Fibroblast of lung (primary cell): ENCODE measurements around the gene HYAL1.

ENCODE experiments used
- CTCF ChIP-seq, 2 donors: IDR thresholded peaks in 1 of 2; conservative IDR thresholded peaks in 1 of 2; 1 replicate in 1 of 2; 2 replicates in 1 of 2; pipeline ENCODE4 v1.5.1; 2011 to 2012; ENCODE audit warnings: low read length in 2 of 2, control low read depth in 1 of 2, inconsistent platforms in 1 of 2, low read depth in 1 of 2, mild to moderate bottlenecking in 1 of 2
- EZH2 ChIP-seq: IDR thresholded peaks from 2 replicates; pipeline ENCODE4 v1.5.1; 2012; ENCODE audit warnings: low read length, control low read depth, mild to moderate bottlenecking; ENCODE audit errors: missing control alignments

- TF ChIP-seq CTCF (conservative IDR thresholded peaks at IDR 0.05 in 1 of 2, IDR thresholded peaks at IDR 0.05 in 1 of 2; ENCODE audit: low read depth in 1 of 2, low read length in 2 of 2): no peak
- TF ChIP-seq EZH2: no peak
Measured at GRCh38 chr3:50270422-50271224, 32.8 kb downstream of the HYAL1 start.
